ENCODE measurements around the gene IFNA7.
"Not testable (repeated sequence)": the region's sequence is repeated elsewhere in the genome, so short reads cannot be mapped to it uniquely, and the experiment has no call there.

IFNA7 gene

DNA sequence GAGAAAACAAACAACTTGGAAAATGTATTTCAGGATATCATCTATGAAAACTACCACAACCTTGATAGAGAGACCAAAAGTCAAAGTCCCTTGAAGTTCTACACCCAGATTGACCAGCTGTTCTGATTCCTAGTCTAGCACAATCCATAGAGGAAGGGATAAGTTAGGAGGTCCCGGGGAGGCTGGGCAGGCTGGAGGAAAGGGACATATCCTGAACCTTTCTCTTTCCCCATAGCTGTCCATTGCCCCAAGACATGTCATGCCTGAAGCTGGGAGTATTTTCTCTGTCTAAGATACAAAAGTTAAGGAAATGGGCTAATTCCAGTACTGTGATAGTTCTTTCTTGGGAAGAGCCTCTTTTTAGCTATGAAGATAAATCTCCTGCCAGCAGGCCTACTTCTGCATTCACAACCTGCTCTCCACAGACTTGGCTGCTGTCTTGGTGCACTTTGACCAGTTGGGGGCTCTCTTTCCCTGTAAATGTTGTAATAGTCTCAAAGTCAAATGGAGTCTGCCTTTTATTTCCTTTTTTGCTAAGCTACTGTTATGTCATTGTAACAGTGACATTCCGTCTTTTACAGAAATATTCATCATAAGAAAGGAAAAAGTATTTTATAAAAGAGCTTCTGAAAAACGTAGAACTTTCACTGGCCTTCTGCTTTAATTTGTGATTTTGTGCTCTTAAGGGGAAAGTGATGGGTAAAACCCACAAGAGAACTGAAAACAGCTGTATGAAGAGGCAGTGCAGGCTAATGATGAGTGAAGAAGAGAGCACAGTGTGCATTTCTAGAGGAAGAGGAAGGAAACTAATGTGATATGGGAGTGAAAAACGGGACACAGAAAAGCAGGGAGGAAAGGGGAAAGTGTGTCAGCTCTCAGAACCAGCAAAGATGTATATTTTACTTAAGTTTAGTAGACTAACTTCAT is 18.9 kb downstream of the IFNA7 start:
- not testable (repeated sequence) for DNase-seq (ENCODE audit: low read depth in 1 of 2, low spot score in 1 of 2)

GRCh38 chr9:21174671-21175070 is 27.3 kb downstream of the IFNA7 start:
- DNase-seq (ENCODE audit: low read depth in 1 of 2, low spot score in 1 of 2): no peak

GRCh38 chr9:21172156-21172555 is 29.8 kb downstream of the IFNA7 start:
- no peak for DNase-seq (ENCODE audit: low read depth in 1 of 2, low spot score in 1 of 2)

GRCh38 chr9:21171351-21171750 is 30.7 kb downstream of the IFNA7 start:
- DNase-seq (ENCODE audit: low read depth in 1 of 2, low spot score in 1 of 2): no peak

DNA sequence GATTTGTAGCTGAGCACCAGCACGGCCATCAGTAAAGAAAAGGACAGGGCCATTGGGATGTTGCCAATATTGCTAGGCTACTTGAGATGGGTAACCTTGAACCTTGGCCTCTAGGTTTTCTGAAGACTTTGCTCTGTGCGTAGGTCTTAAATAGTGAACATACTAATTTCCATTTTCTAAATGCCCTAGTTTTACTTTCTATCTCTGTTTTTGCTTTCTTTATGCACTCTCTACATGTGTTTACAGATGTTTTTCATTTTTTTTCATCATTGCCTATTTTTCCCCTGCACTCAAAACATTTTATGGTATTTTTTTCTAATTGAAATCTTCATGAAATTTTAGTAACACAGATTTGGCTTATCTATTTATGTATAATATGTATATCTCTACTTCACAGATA is 35.4 kb downstream of the IFNA7 start, which contains the start of gene IFNA21:
IFNA21 (minus strand) TSS at position 101 of the 400 bp plus-strand sequence; CDS start at position 53, 48 bp downstream.
- DNase-seq (ENCODE audit: low read depth in 1 of 2, low spot score in 1 of 2): not testable (repeated sequence)

DNA sequence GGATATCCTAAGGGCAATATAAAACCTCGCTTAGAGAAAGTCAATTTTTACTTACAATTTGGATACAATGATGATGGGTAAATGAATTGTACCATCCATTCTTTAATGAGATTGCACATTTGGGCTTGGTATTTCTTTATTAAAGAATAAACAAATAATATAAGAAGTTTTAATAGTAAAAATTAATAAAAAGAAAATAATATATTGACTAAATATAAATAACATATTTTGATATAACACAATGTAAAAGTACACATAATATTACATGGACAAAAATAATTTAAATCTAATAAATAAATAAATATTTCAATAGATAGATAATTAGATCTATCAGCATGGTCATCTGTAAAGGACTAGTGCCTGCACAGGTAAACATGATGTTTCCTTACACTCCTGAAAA is 36.5 kb downstream of the IFNA7 start:
- no peak for DNase-seq (ENCODE audit: low read depth in 1 of 2, low spot score in 1 of 2)

DNA sequence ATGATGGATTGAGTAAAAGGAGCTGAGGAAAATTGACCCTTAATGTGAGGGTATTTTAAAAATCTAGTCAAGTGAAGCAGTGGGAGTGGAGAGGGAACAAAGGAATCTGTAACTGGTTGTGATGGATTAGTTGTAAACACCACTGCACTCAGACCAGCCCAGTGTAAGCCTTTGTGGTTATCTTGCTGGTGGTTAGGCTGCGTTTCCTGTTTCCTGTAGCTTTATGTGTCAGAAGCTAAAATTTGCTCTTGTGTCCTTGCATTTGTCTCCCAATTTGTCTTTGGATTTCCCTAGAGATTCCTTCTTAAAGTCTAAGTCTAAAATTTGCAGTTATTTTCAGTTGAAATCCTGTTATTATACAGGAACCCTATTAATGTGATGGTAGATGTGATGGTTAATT is 41.8 kb downstream of the IFNA7 start:
- DNase-seq (ENCODE audit: low read depth in 1 of 2, low spot score in 1 of 2): no peak

GRCh38 chr9:21155501-21155900 is 46.5 kb downstream of the IFNA7 start:
- no peak for DNase-seq (ENCODE audit: low read depth in 1 of 2, low spot score in 1 of 2)

DNA sequence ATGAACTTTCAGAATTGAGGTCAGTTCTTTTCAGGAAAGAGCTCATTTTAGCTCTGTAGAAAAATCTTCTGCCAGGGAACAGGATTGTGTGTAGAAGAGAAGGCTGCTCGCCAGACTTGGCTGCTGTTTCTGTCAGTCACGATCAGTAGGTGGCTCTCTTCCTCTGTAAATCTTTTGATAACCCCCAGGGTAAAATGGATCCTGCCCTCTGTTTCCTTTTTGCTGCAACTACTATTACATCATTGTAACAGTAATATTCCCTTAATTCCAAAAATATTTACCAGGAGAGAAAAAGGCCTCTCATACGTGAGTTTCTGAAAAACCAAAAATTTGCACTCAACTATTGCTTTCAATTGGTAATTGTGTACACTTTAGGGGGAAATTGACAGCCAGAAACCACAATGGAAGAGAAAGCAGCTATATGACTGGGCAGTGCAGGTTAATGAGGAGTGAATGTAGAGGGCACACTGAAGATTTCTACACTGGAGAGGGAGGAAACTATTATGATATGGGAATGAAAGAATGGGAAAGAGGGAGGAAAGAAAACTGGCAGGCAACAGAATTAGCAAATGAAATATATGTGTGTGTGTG is 47.9 kb downstream of the IFNA7 start:
- DNase-seq (ENCODE audit: low read depth in 1 of 2, low spot score in 1 of 2): no peak

DNA sequence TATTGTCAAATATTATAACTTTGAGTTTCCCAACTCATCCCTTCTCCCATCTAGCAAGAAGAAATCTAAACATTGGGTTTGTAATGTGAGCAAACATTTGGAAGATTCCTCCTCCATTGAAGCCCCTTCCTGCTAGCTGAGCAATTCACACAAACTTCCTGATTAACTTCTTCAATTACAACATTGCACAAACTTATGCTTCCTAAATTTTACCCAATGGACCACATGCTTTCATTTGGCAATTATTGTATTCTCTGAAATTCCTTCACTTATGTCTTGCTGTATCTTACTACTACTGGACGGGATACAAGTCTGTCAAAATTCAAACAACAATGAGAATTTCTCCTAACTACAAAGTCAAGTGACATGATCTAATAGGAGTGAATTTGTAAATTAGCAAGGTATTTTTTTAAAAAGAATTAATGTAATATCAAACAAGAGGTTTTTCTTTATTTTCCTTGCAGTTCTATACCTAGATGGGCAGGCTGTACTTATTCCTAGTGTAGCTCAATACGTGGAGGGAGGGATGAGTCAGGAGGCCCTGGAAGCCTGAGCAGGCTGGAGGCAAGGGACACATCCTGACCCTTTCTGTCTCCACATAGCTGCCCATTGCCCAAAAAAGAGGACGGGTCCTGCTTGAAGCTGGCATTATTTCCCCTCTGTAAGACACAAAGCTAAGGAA is 48.5 kb downstream of the IFNA7 start:
- DNase-seq (ENCODE audit: low read depth in 1 of 2, low spot score in 1 of 2): no peak
